HG03039 (cell line): ENCODE measurements around the gene DNAJC18.
A peak's percentile ranks its signal among the peaks of the same experiment; 100 is the strongest.

Source experiments
- ATAC-seq: cut with Tn5 transposase; IDR thresholded peaks from one replicate; pipeline ENCODE4 v1.9.1; 2021; ENCODE audit warnings: mild to moderate bottlenecking, moderate library complexity; ENCODE audit not compliant: unreplicated experiment

The DNAJC18 gene

GRCh38 chr5:139406963-139407362 is 32.4 kb downstream of the DNAJC18 start:
- no peak for ATAC-seq

GRCh38 chr5:139404484-139404840 is 34.9 kb downstream of the DNAJC18 start:
- ATAC-seq: no peak

GRCh38 chr5:139403787-139404483 is 35.4 kb downstream of the DNAJC18 start, which contains the start of gene SPATA24:
Gene SPATA24, minus strand, starts transcription at chr5:139404089. Its CDS starts 29 bp downstream, at chr5:139404060.
- ATAC-seq: peak; percentile 71

GRCh38 chr5:139403418-139403786 is 35.9 kb downstream of the DNAJC18 start:
- no peak for ATAC-seq

- no peak for ATAC-seq
Observed at GRCh38 chr5:139402561-139403158, 36.7 kb downstream of the DNAJC18 start.

GRCh38 chr5:139401546-139401945 is 37.8 kb downstream of the DNAJC18 start:
- no peak for ATAC-seq

GRCh38 chr5:139399501-139400121 is 39.7 kb downstream of the DNAJC18 start:
- peak; percentile 34 for ATAC-seq

- no peak for ATAC-seq
Observed at GRCh38 chr5:139397921-139398320, 41.4 kb downstream of the DNAJC18 start.

GRCh38 chr5:139396691-139397090 is 42.6 kb downstream of the DNAJC18 start:
- ATAC-seq: no peak

- ATAC-seq: no peak
Observed at GRCh38 chr5:139395844-139396640, 43.3 kb downstream of the DNAJC18 start.

GRCh38 chr5:139394654-139395566 is 44.4 kb downstream of the DNAJC18 start, which contains the start of gene PROB1:
Gene PROB1, minus strand, starts transcription at chr5:139395104. Its CDS starts 23 bp downstream, at chr5:139395081.
- ATAC-seq: no peak

- no peak for ATAC-seq
Observed at GRCh38 chr5:139394123-139394653, 45.1 kb downstream of the DNAJC18 start.

GRCh38 chr5:139393497-139394122 is 45.7 kb downstream of the DNAJC18 start:
- ATAC-seq: no peak

GRCh38 chr5:139392678-139393496 is 46.4 kb downstream of the DNAJC18 start:
- ATAC-seq: peak; percentile 45

- no peak for ATAC-seq
Observed at GRCh38 chr5:139392324-139392677, 47.0 kb downstream of the DNAJC18 start.

- ATAC-seq: no peak
Observed at GRCh38 chr5:139391570-139392323, 47.6 kb downstream of the DNAJC18 start.

- ATAC-seq: no peak
Observed at GRCh38 chr5:139390639-139391569, 48.4 kb downstream of the DNAJC18 start.
